ENCODE data around the gene ARL4D. TPM values are rescaled to one million over a fixed set of nuclear protein-coding genes. Genes with fewer than 3 reads are reported as not detected.

ARL4D gene
- total RNA-seq, 1 experiment from 2014 or later: 11.5 TPM

DNA sequence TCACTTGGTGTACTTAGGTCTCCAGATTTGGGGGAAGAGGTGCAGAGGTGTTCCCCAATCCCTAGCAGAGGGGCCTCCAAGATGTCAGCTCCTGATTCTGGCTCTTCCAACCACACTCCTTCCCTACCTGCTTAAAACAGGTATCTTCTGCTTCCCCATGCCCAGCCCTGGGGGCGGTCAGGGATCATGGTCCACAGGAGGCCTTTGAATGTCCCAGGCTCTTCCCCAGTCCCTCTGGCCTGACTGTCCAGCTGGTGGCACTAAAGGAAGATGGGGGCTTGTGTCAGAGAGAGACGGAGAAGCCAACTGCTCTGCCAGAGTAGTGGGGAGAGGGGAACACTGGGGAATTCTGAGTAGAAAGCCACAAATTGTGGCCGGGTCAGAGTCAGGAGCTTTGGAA lies 3.8 kb downstream of the ARL4D start:
- no peaks in the 10 kb centered on the region for H3K36me3 ChIP-seq (ENCODE audit: control insufficient read depth in 1 of 2, insufficient read depth in 2 of 2, low read length in 2 of 2)
- H3K9me3 ChIP-seq (ENCODE audit: control insufficient read depth in 1 of 2, insufficient read depth in 1 of 2, low read depth in 1 of 2, low read length in 2 of 2): no peaks in the 10 kb centered on the region
- ChIA-PET RAD21 (ENCODE audit: low non-redundant PET in 1 of 2, low total read pairs in 2 of 2, uncharacterized antibody in 2 of 2, unreplicated experiment in 2 of 2) (no interaction called here), POLR2A (interaction anchor here (1.2 to 3.1 kb wide), 2 partner anchors 17 to 34 kb away, joined by 3 to 9 read pairs; no protein-coding TSS in a partner anchor), CTCF (interaction anchor here (1.8 kb wide), 1 partner anchor 81 kb away, joined by 7 read pairs; the partner anchor contains the start of gene DHX8)
- H3K4me2 ChIP-seq (ENCODE audit: low read length): no peak overlapping the region
- no peaks in the 10 kb centered on the region for H3K9me2 ChIP-seq (ENCODE audit: insufficient read depth)
- no peaks in the 10 kb centered on the region for H4K20me1 ChIP-seq (ENCODE audit: insufficient read depth)
- no peak overlapping the region for H3K9ac ChIP-seq (ENCODE audit: low read length)
- peaks cover 3 to 43% of the 10 kb centered on the region in 2 experiments; a peak in 3 of 4 replicates for H3K4me1 ChIP-seq (ENCODE audit: control insufficient read depth in 1 of 2, insufficient read depth in 2 of 2, low read length in 2 of 2)
- peaks cover 17% of the 10 kb centered on the region for H3K79me2 ChIP-seq (ENCODE audit: insufficient read depth, low read length)
- no peaks in the 10 kb centered on the region for H3K27me3 ChIP-seq (ENCODE audit: insufficient read depth, low read length)
- H3K27ac ChIP-seq (ENCODE audit: low read depth, low read length): no peak overlapping the region
- intact Hi-C loops (cut with micrococcal nuclease): no loop called here
- TF ChIP-seq TCF7L2 (IDR thresholded peaks at IDR 0.05; ENCODE audit: borderline replicate concordance, extremely low read depth, insufficient read depth, insufficient read length) (no peak), RAD21 (IDR thresholded peaks at IDR 0.05; ENCODE audit: low read depth) (no peak), SIN3A (IDR thresholded peaks at IDR 0.05; ENCODE audit: low read depth) (no peak), REST (IDR thresholded peaks at IDR 0.05; ENCODE audit: low read depth) (no peak), ZFX (IDR thresholded peaks at IDR 0.05) (no peak), ZNF274 (IDR thresholded peaks at IDR 0.05; ENCODE audit: low read depth, low read length) (no peak), EZH2 (IDR thresholded peaks at IDR 0.05) (no peak), JUND (IDR thresholded peaks at IDR 0.05) (no peak), YY1 (IDR thresholded peaks at IDR 0.05; ENCODE audit: extremely low read depth, insufficient replicate concordance, low read depth, low read length) (no peak), ATF3 (IDR thresholded peaks at IDR 0.05) (no peak), EZH2phosphoT487 (IDR thresholded peaks at IDR 0.05; ENCODE audit: borderline replicate concordance) (no peak), SP1 (IDR thresholded peaks at IDR 0.05; ENCODE audit: low read depth) (no peak), CBX3 (IDR thresholded peaks at IDR 0.05; ENCODE audit: low read depth) (no peak), MAX (IDR thresholded peaks at IDR 0.05) (no peak), POLR2AphosphoS5 (IDR thresholded peaks at IDR 0.05; ENCODE audit: low read depth, low read length) (no peak)
- TF ChIP-seq, protein P1, sequence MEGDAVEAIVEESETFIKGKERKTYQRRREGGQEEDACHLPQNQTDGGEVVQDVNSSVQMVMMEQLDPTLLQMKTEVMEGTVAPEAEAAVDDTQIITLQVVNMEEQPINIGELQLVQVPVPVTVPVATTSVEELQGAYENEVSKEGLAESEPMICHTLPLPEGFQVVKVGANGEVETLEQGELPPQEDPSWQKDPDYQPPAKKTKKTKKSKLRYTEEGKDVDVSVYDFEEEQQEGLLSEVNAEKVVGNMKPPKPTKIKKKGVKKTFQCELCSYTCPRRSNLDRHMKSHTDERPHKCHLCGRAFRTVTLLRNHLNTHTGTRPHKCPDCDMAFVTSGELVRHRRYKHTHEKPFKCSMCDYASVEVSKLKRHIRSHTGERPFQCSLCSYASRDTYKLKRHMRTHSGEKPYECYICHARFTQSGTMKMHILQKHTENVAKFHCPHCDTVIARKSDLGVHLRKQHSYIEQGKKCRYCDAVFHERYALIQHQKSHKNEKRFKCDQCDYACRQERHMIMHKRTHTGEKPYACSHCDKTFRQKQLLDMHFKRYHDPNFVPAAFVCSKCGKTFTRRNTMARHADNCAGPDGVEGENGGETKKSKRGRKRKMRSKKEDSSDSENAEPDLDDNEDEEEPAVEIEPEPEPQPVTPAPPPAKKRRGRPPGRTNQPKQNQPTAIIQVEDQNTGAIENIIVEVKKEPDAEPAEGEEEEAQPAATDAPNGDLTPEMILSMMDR (IDR thresholded peaks at IDR 0.05 in 2 of 3, conservative IDR thresholded peaks at IDR 0.05 in 1 of 3; ENCODE audit: borderline replicate concordance in 1 of 3, insufficient read depth in 1 of 3, low read depth in 2 of 3, low read length in 2 of 3): no peak
- no peak for ATAC-seq
- no TSS peak for BruUV-seq (replicated peaks)
- H3K4me3 ChIP-seq (replicated peaks in 1 of 2; ENCODE audit: low read depth in 1 of 2, low read length in 2 of 2): no peak overlapping the region
- H2AFZ ChIP-seq (ENCODE audit: low read depth, low read length, poor library complexity, severe bottlenecking): no peak overlapping the region
- DNase-seq (ENCODE audit: low read depth, low spot score): no peak

Data from HCT116 (cell line).